ENCODE results near the gene GALNT2.

DNA sequence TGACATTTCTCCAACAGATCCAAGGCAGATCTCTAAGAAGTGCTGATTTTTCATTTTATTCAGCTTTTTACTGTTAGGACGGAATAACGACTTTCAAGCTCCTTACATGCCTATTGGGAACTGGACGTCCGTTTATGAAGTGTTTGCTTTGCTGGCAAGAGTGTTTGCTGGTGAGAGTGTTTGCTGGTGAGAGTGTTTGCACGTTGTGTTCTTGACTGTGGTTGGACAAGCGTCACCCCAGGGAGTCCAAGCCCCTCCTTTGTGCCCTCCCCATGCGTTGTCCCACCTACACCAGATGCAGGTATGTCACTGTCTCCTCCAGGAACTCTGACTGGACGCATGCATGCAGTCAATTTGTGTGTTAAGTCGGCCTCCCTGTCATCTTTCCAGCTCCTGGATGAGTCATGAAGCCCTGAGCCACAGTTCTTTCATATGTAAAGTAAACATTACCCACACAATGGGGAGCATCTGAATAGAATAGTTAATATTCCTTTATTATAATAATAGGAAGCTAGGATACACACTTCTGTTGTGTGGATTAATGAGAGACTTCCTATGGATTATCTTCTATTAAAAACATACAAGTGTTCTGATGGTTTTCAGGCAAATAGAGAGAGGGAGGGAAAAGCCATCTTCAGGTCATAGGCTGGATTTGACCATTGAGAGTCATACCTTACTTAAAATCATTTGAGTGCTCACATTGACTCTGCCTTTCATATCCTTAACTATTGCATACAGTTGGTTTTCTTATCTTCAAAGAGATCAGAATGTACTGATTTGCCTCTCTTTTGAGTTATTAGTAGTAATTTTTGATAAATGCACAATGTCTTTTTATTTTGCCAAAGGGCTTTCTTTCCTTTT is 119.2 kb downstream of the GALNT2 start:
- TF ChIP-seq CTCF (IDR thresholded peaks at IDR 0.05) = no peak
- no peak for TF ChIP-seq EZH2 (IDR thresholded peaks at IDR 0.05; ENCODE audit: borderline replicate concordance, insufficient read depth, low read depth, low read length, poor library complexity, severe bottlenecking)
